Measurements from ENCODE around the gene NUBP2. TPM values are rescaled to one million over a fixed set of nuclear protein-coding genes. Genes with fewer than 3 reads are reported as not detected.

The NUBP2 gene
- total RNA-seq, 1 experiment from 2014 or later: 76.6 TPM

DNA sequence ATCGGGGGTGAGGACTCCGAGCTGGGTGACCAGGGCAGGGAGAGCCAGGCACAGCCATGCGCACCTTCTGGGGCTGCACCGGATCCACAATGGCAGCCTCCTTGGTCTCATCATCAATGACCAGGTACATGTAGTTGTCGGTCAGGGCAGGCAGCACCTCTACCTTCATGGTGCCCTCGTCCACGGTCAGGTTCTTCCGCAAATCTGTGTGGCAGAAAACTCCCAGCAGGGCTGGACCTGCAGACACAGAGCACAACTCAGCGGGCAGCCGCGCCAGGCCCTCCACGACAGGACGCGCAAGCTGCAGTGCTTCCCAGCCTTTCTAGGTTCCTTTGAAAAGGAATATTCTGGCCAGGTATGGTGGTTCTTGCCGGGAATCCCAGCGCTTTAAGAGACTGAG, 40.0 kb downstream of the NUBP2 start:
- ChIA-PET CTCF (no interaction called here), POLR2A (ENCODE audit: low non-redundant PET) (no interaction called here)
- Histone ChIP-seq H3K9me3 (ENCODE audit: low read depth, low read length, poor library complexity, severe bottlenecking) (no peaks in the 10 kb centered on the region), H3K36me3 (ENCODE audit: insufficient read depth, low read length, poor library complexity, severe bottlenecking) (no peaks in the 10 kb centered on the region), H3K4me3 (ENCODE audit: low read depth, low read length, poor library complexity, severe bottlenecking) (no peak overlapping the region), H3K27me3 (replicated peaks; ENCODE audit: insufficient read depth, low read depth, low read length, poor library complexity) (no peaks in the 10 kb centered on the region), H3K4me1 (ENCODE audit: insufficient read depth, low read length, poor library complexity, severe bottlenecking) (no peaks in the 10 kb centered on the region), H3K27ac (ENCODE audit: low read depth, low read length, poor library complexity, severe bottlenecking) (no peak overlapping the region)
- intact Hi-C loops (cut with micrococcal nuclease; ENCODE audit: unreplicated experiment): loop anchor here (10.0 kb wide), 1 partner anchor 48 kb away; the partner anchor contains the start of genes EME2, MRPS34 and NME3
- BruUV-seq (replicated peaks): no TSS peak
- DNase-seq (ENCODE audit: low spot score): no peak
- TF ChIP-seq, protein P1, sequence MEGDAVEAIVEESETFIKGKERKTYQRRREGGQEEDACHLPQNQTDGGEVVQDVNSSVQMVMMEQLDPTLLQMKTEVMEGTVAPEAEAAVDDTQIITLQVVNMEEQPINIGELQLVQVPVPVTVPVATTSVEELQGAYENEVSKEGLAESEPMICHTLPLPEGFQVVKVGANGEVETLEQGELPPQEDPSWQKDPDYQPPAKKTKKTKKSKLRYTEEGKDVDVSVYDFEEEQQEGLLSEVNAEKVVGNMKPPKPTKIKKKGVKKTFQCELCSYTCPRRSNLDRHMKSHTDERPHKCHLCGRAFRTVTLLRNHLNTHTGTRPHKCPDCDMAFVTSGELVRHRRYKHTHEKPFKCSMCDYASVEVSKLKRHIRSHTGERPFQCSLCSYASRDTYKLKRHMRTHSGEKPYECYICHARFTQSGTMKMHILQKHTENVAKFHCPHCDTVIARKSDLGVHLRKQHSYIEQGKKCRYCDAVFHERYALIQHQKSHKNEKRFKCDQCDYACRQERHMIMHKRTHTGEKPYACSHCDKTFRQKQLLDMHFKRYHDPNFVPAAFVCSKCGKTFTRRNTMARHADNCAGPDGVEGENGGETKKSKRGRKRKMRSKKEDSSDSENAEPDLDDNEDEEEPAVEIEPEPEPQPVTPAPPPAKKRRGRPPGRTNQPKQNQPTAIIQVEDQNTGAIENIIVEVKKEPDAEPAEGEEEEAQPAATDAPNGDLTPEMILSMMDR (conservative IDR thresholded peaks at IDR 0.05; ENCODE audit: low read depth, low read length): no peak
- no peak for TF ChIP-seq EZH2 (IDR thresholded peaks at IDR 0.05; ENCODE audit: borderline replicate concordance, low read depth, low read length, poor library complexity, severe bottlenecking)

DNA sequence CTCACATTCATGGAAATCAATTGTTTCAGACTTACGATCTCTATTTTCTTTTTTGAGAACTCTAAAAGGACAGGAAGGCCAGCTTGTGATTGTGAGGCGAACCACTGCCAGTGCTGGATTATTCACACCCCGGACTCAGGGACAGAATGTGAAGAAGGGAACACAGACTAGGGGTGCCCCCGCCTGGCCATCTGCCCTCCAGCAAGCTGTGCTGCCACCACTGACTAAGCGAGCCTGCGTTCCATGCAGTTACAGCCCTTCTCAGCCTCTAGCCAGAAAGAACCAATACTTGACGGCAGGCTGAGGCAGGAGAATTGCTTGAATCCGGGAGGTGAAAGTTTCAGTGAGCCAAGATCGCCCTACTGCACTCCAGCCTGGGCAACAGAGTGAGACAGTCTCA, 41.1 kb downstream of the NUBP2 start:
- Histone ChIP-seq H3K27me3 (replicated peaks; ENCODE audit: insufficient read depth, low read depth, low read length, poor library complexity) (no peaks in the 10 kb centered on the region), H3K9me3 (ENCODE audit: low read depth, low read length, poor library complexity, severe bottlenecking) (no peaks in the 10 kb centered on the region), H3K4me3 (ENCODE audit: low read depth, low read length, poor library complexity, severe bottlenecking) (no peak overlapping the region), H3K36me3 (ENCODE audit: insufficient read depth, low read length, poor library complexity, severe bottlenecking) (no peaks in the 10 kb centered on the region), H3K4me1 (ENCODE audit: insufficient read depth, low read length, poor library complexity, severe bottlenecking) (peaks cover 8% of the 10 kb centered on the region), H3K27ac (ENCODE audit: low read depth, low read length, poor library complexity, severe bottlenecking) (no peak overlapping the region)
- no TSS peak for BruUV-seq (replicated peaks)
- intact Hi-C loops (cut with micrococcal nuclease; ENCODE audit: unreplicated experiment): loop anchor here (10.0 kb wide), 1 partner anchor 49 kb away; the partner anchor contains the start of genes EME2, MRPS34 and NME3
- ChIA-PET CTCF (no interaction called here), POLR2A (ENCODE audit: low non-redundant PET) (interaction anchor here (0.5 kb wide), 1 partner anchor 41 kb away, joined by 3 read pairs; the partner anchor contains the start of gene NUBP2)
- TF ChIP-seq, protein P1 (conservative IDR thresholded peaks at IDR 0.05; ENCODE audit: low read depth, low read length): peak; percentile 40
- TF ChIP-seq EZH2 (IDR thresholded peaks at IDR 0.05; ENCODE audit: borderline replicate concordance, low read depth, low read length, poor library complexity, severe bottlenecking): no peak
- DNase-seq (ENCODE audit: low spot score): peak; percentile 64

DNA sequence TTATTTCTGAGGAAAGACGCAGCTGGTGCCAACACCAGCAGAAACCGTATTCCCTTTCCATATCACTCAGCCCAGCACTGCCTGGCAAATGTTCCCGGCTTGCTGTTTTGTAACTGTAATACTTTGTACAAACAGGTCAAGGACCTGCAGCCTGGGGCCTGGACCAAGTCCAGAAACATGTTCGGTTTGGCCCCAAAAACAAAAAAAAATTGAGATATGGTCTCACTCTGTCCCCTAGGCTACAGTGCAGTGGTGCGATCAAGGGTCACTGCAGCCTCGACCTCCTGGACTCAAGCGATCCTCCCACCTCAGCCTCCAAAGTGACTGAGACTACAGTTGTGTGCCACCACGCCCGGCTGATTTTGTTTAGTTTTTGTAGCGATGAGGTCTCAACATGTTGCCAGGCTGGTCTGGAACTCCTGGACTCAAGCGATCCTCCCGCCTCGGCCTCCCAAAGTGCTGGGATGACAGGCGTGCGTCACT, 42.7 kb downstream of the NUBP2 start:
- DNase-seq (ENCODE audit: low spot score): no peak
- BruUV-seq (replicated peaks): no TSS peak
- TF ChIP-seq, protein P1 (conservative IDR thresholded peaks at IDR 0.05; ENCODE audit: low read depth, low read length): no peak
- no peak for TF ChIP-seq EZH2 (IDR thresholded peaks at IDR 0.05; ENCODE audit: borderline replicate concordance, low read depth, low read length, poor library complexity, severe bottlenecking)
- Histone ChIP-seq H3K4me1 (ENCODE audit: insufficient read depth, low read length, poor library complexity, severe bottlenecking) (peaks cover 12% of the 10 kb centered on the region), H3K27me3 (replicated peaks; ENCODE audit: insufficient read depth, low read depth, low read length, poor library complexity) (no peaks in the 10 kb centered on the region), H3K9me3 (ENCODE audit: low read depth, low read length, poor library complexity, severe bottlenecking) (no peaks in the 10 kb centered on the region), H3K36me3 (ENCODE audit: insufficient read depth, low read length, poor library complexity, severe bottlenecking) (no peaks in the 10 kb centered on the region), H3K27ac (ENCODE audit: low read depth, low read length, poor library complexity, severe bottlenecking) (no peak overlapping the region), H3K4me3 (ENCODE audit: low read depth, low read length, poor library complexity, severe bottlenecking) (peak overlapping the region; percentile 90)
- intact Hi-C loops (cut with micrococcal nuclease; ENCODE audit: unreplicated experiment): loop anchor here (10.0 kb wide), 1 partner anchor 51 kb away; the partner anchor contains the start of genes EME2, MRPS34 and NME3
- POLR2A ChIA-PET (ENCODE audit: low non-redundant PET): no interaction called here
- CTCF ChIA-PET: interaction anchor here (0.7 kb wide), 1 partner anchor 120 kb away, joined by 4 read pairs; no protein-coding TSS in a partner anchor
